MM.1S (cell line): ENCODE data around the gene GRAMD2A.

Experiments
- DNase-seq: peaks from one replicate; pipeline ENCODE4 v3.0.0-alpha.2; 2015
- H2AFZ ChIP-seq: fragments of 300-600 bp; sonication (generic); 2 replicates; pipeline ENCODE4 v1.6.0; 2016; ENCODE audit warnings: antibody characterized with exemption, low read length
- H3F3A ChIP-seq: fragments of 300-600 bp; sonication (generic); 2 replicates; pipeline ENCODE4 v1.6.1; 2016; ENCODE audit warnings: mild to moderate bottlenecking, antibody characterized with exemption, low read length, moderate library complexity, mixed read lengths; ENCODE audit not compliant: insufficient read depth
- H3K27ac ChIP-seq: fragments of 300-600 bp; sonication (generic); 2 replicates; pipeline ENCODE4 v1.5.1; 2016; ENCODE audit warnings: mild to moderate bottlenecking, low read length
- H3K27me3 ChIP-seq: fragments of 300-600 bp; sonication (generic); replicated peaks from 2 replicates; pipeline ENCODE4 v1.6.0; 2016; ENCODE audit warnings: low read length; ENCODE audit not compliant: insufficient read depth
- H3K36me3 ChIP-seq: fragments of 300-600 bp; sonication (generic); replicated peaks from 2 replicates; pipeline ENCODE4 v1.6.1; 2016; ENCODE audit warnings: mild to moderate bottlenecking, low read length, mixed read lengths; ENCODE audit not compliant: insufficient read depth
- H3K4me1 ChIP-seq: fragments of 300-600 bp; sonication (generic); 2 replicates; pipeline ENCODE4 v1.6.1; 2016; ENCODE audit warnings: low read length, mixed read lengths
- H3K4me2 ChIP-seq: fragments of 300-600 bp; sonication (generic); 2 replicates; pipeline ENCODE4 v1.6.0; 2016; ENCODE audit warnings: low read depth, low read length
- H3K4me3 ChIP-seq: fragments of 300-600 bp; sonication (generic); 2 replicates; pipeline ENCODE4 v1.5.1; 2016; ENCODE audit warnings: low read length, mixed read lengths
- H3K79me2 ChIP-seq: fragments of 300-600 bp; sonication (generic); 2 replicates; pipeline ENCODE4 v1.6.1; 2016; ENCODE audit warnings: mixed run types, low read length, mixed read lengths
- H3K9ac ChIP-seq: fragments of 300-600 bp; sonication (generic); 2 replicates; pipeline ENCODE4 v1.6.1; 2016; ENCODE audit warnings: low read length, mixed read lengths
- H3K9me2 ChIP-seq: fragments of 300-600 bp; sonication (generic); replicated peaks from 2 replicates; pipeline ENCODE4 v1.6.1; 2016; ENCODE audit warnings: mild to moderate bottlenecking, low read length, mixed read lengths; ENCODE audit not compliant: insufficient read depth
- H3K9me3 ChIP-seq: fragments of 300-600 bp; sonication (generic); replicated peaks from 2 replicates; pipeline ENCODE4 v1.6.1; 2016; ENCODE audit warnings: mild to moderate bottlenecking, low read length, mixed read lengths; ENCODE audit not compliant: insufficient read depth
- H4K20me1 ChIP-seq: fragments of 300-600 bp; sonication (generic); 2 replicates; pipeline ENCODE4 v1.6.1; 2016; ENCODE audit warnings: mild to moderate bottlenecking, low read length, moderate library complexity, mixed read lengths; ENCODE audit not compliant: insufficient read depth
- EZH2 ChIP-seq: fragments of 300-600 bp; sonication (generic); optimal IDR thresholded peaks from 2 replicates; pipeline ENCODE3; 2017; ENCODE audit warnings: low read depth, mild to moderate bottlenecking, antibody characterized with exemption, low read length, mixed read lengths
- EZH2phosphoT487 ChIP-seq: fragments of 300-600 bp; sonication (generic); IDR thresholded peaks from 2 replicates; pipeline ENCODE4 v1.6.1; 2018; ENCODE audit warnings: antibody characterized with exemption, low read length
- TF ChIP-seq, protein P1 (sequence below): fragments of 300-600 bp; sonication (generic); IDR thresholded peaks from 2 replicates; pipeline ENCODE4 v1.5.1; 2016; ENCODE audit warnings: antibody characterized with exemption, low read length, mixed read lengths

GRAMD2A gene

DNA sequence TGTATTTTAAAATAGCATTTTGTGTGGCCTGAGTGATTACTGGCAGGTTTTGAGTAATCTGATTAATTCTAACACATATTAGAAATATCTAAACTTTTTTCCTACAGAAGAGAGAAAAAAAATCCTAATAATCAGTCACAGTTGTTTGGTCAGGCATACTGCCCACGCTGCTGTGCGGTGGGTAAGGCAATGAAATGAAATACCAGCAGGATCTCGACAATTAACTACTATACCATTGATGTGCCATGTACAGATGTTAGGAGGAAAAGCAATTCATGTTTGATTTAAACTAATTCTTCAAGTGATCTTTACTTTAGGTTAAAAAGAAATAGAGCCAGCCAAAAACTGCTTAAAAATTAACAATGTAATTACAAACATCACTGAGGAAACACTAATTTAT, 5.2 kb downstream of the GRAMD2A start:
- H3K9ac ChIP-seq, result no peak overlapping the region
- no peaks in the 10 kb centered on the region for H3K36me3 ChIP-seq
- H3K9me3 ChIP-seq, result no peaks in the 10 kb centered on the region
- no peaks in the 10 kb centered on the region for H3K4me1 ChIP-seq
- H3K27me3 ChIP-seq, result 0 out of 2 replicates have a peak, but pooled peaks cover 4% of the 10 kb centered on the region
- no peaks in the 10 kb centered on the region for H3F3A ChIP-seq
- H3K27ac ChIP-seq, result no peak overlapping the region
- no peak overlapping the region for H2AFZ ChIP-seq
- H3K9me2 ChIP-seq, result no peaks in the 10 kb centered on the region
- H3K4me3 ChIP-seq, result no peak overlapping the region
- H4K20me1 ChIP-seq, result no peaks in the 10 kb centered on the region
- TF ChIP-seq, protein P1, sequence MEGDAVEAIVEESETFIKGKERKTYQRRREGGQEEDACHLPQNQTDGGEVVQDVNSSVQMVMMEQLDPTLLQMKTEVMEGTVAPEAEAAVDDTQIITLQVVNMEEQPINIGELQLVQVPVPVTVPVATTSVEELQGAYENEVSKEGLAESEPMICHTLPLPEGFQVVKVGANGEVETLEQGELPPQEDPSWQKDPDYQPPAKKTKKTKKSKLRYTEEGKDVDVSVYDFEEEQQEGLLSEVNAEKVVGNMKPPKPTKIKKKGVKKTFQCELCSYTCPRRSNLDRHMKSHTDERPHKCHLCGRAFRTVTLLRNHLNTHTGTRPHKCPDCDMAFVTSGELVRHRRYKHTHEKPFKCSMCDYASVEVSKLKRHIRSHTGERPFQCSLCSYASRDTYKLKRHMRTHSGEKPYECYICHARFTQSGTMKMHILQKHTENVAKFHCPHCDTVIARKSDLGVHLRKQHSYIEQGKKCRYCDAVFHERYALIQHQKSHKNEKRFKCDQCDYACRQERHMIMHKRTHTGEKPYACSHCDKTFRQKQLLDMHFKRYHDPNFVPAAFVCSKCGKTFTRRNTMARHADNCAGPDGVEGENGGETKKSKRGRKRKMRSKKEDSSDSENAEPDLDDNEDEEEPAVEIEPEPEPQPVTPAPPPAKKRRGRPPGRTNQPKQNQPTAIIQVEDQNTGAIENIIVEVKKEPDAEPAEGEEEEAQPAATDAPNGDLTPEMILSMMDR, result no peak
- TF ChIP-seq EZH2 (no peak), EZH2phosphoT487 (no peak)
- H3K79me2 ChIP-seq, result no peaks in the 10 kb centered on the region
- no peak overlapping the region for H3K4me2 ChIP-seq
- DNase-seq, result no peak

DNA sequence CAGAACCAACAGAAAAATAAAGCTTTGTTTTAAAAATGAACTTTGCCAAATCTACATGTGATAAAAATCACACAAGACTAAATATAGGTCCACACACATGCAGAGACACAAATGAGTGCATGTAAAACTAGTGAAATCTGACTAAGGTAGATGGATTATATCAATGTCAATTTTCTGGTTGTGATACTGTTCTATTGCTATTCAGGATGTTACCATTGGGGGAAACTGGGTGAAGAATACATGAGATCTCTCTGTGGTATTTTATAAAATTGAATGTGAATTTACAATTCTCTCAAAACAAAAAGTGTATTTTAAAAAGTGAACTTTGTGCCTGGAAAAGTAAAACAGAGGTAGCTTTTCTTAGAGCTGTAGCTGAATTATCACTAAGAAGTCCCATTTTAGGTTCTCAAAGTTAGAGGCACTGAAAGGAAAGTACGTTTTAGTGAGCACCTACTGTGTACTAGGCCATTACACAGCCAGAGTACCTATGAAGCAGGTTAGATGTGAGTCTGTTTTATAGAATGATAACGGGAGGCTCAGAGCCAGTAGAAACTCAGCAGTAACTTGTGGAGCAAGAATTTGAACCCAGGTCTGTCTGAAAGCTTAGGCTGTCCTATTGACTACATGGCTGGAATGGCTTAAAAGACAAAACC, 8.2 kb downstream of the GRAMD2A start:
- H3K4me1 ChIP-seq, result no peaks in the 10 kb centered on the region
- no peak overlapping the region for H3K4me2 ChIP-seq
- H2AFZ ChIP-seq, result no peak overlapping the region
- H3K27ac ChIP-seq, result no peak overlapping the region
- no peaks in the 10 kb centered on the region for H3K9me2 ChIP-seq
- no peaks in the 10 kb centered on the region for H4K20me1 ChIP-seq
- H3K4me3 ChIP-seq, result no peak overlapping the region
- no peaks in the 10 kb centered on the region for H3K79me2 ChIP-seq
- no peaks in the 10 kb centered on the region for H3K36me3 ChIP-seq
- H3K9ac ChIP-seq, result no peak overlapping the region
- no peak for DNase-seq
- no peaks in the 10 kb centered on the region for H3K27me3 ChIP-seq
- no peaks in the 10 kb centered on the region for H3F3A ChIP-seq
- no peak for TF ChIP-seq EZH2phosphoT487
- TF ChIP-seq EZH2, result no peak
- TF ChIP-seq, protein P1, result no peak
- H3K9me3 ChIP-seq, result no peaks in the 10 kb centered on the region

DNA sequence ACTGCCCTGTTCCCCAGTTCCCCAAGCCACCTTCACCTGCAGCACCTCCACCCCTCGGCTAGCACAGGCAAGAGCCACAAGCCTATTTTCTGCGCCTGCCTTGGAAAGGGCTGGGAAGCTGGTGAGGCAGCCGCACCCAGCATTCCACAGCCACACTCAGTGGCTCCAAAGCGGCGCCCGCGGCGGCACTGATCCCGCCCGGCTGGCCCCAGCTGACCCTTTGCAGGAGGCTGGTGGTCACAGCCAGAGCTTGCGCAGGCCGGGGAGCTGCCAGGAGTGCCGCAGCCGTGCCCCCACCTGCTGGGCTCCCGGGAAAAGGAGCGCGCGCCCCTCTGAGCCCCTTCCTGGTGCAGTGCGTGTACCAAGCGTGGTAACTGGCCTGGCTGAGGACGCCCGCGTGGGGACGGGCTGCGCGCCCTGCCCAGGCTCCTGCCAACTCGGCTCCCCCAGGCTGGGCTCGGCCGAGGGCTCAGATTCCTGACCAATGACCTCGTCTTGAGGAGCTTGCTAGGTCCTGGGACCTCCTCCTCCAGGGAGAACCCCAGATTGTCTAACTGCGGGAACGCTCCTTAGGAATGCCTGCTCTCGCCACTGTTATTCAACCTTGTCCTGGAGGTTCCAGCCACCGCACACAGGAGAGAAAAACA, 13.3 kb downstream of the GRAMD2A start:
- H2AFZ ChIP-seq, result no peak overlapping the region
- no peak for DNase-seq
- TF ChIP-seq EZH2, result no peak
- TF ChIP-seq EZH2phosphoT487, result no peak
- TF ChIP-seq, protein P1, result no peak
- no peak overlapping the region for H3K4me2 ChIP-seq
- H3K27ac ChIP-seq, result no peak overlapping the region
- no peak overlapping the region for H3K9ac ChIP-seq
- no peaks in the 10 kb centered on the region for H3K36me3 ChIP-seq
- no peaks in the 10 kb centered on the region for H3K4me1 ChIP-seq
- no peaks in the 10 kb centered on the region for H4K20me1 ChIP-seq
- no peaks in the 10 kb centered on the region for H3K27me3 ChIP-seq
- H3K9me2 ChIP-seq, result no peaks in the 10 kb centered on the region
- H3K79me2 ChIP-seq, result no peaks in the 10 kb centered on the region
- H3K4me3 ChIP-seq, result no peak overlapping the region
- no peaks in the 10 kb centered on the region for H3F3A ChIP-seq
- H3K9me3 ChIP-seq, result no peaks in the 10 kb centered on the region
